K562 (cell line): ENCODE results near the gene CBLL1. TPM values are rescaled to one million over a fixed set of nuclear protein-coding genes. Genes with fewer than 3 reads are reported as not detected.

Source experiments
- ARID2 ChIP-seq: fragments of 450-650 bp; IDR thresholded peaks from 2 replicates; pipeline ENCODE4 v1.6.1; 2017; ENCODE audit warnings: antibody characterized with exemption, mild to moderate bottlenecking
- ATF6 ChIP-seq: sonication (generic); formaldehyde crosslinking; IDR thresholded peaks from 2 replicates; pipeline ENCODE4 v1.4.0; 2020; ENCODE audit warnings: mild to moderate bottlenecking, missing genetic modification reagents
- GTF2B ChIP-seq: IDR thresholded peaks from 2 replicates; pipeline ENCODE4 v1.6.1; 2011; ENCODE audit not compliant: insufficient read length; ENCODE audit errors: extremely low read depth
- NCOA1 ChIP-seq: fragments of 450-650 bp; IDR thresholded peaks from 2 replicates; pipeline ENCODE4 v1.6.1; 2016; ENCODE audit warnings: low read depth
- RBM25 ChIP-seq: fragments of 200-400 bp; formaldehyde crosslinking; IDR thresholded peaks from 2 replicates; pipeline ENCODE4 v1.6.1; 2018; ENCODE audit warnings: low read length, low read depth, moderate library complexity; ENCODE audit not compliant: severe bottlenecking
- SP1 ChIP-seq: sonication (generic); formaldehyde crosslinking; IDR thresholded peaks from 2 replicates; pipeline ENCODE4 v1.8.1; 2022; ENCODE audit warnings: mild to moderate bottlenecking, missing genetic modification reagents
- STAT6 ChIP-seq: sonication (generic); formaldehyde crosslinking; IDR thresholded peaks from 2 replicates; pipeline ENCODE4 v1.8.1; 2023; ENCODE audit warnings: mild to moderate bottlenecking, missing genetic modification reagents
- TAF1 ChIP-seq: IDR thresholded peaks from 2 replicates; pipeline ENCODE4 v1.6.1; 2011; ENCODE audit warnings: mild to moderate bottlenecking, low read length, moderate library complexity; ENCODE audit not compliant: insufficient read depth, control insufficient read depth, severe bottlenecking; ENCODE audit errors: extremely low read depth
- ZNF3 ChIP-seq: fragments of 250-450 bp; sonication (Bioruptor Pico); IDR thresholded peaks from 2 replicates; pipeline ENCODE4 v1.5.0; 2021; ENCODE audit warnings: mild to moderate bottlenecking, moderate library complexity
- ZSCAN32 ChIP-seq: fragments of 450-650 bp; formaldehyde crosslinking; IDR thresholded peaks from 2 replicates; pipeline ENCODE4 v1.4.0; 2020; ENCODE audit warnings: mild to moderate bottlenecking, moderate library complexity
- polyA plus RNA-seq, 8 experiments: library from polyadenylated mRNA; depleted of rRNA in 4 of 8; stranded (reverse) in 5 of 8; unstranded in 3 of 8; fragments of >200 nt; fragmentation: Nextera tagmentation in 2 of 8; fragmentation: Illumina TruSeq in 1 of 8; extraction: Ambion mirVana in 2 of 8; extraction: Trizol in 1 of 8; gene quantifications; 2 replicates each; pipeline versions ENCODE4 v1.2.1 to v1.2.3, GENCODE V29; 2011 to 2014; ENCODE audit warnings: inconsistent platforms in 1 of 8, missing spikeins in 1 of 8
- total RNA-seq, 7 experiments: library from RNA; depleted of rRNA in 6 of 7; stranded (reverse); fragments of >200 nt in 6 of 7; fragmentation: Illumina TruSeq in 2 of 7; extraction: Trizol in 2 of 7; gene quantifications; 2 replicates each; pipeline versions ENCODE4 v1.2.1 to v1.2.3, GENCODE V29; 2011 to 2021; ENCODE audit warnings: low replicate concordance in 1 of 7
- TF ChIP-seq, protein P1 (sequence below): fragments of 250-450 bp; sonication (Bioruptor Pico); IDR thresholded peaks from 2 replicates; pipeline ENCODE4 v1.5.0; 2021; ENCODE audit warnings: mild to moderate bottlenecking, moderate library complexity
- TF ChIP-seq, protein P2 (sequence below): fragments of 250-450 bp; sonication (Bioruptor Pico); IDR thresholded peaks from 2 replicates; pipeline ENCODE4 v1.8.0; 2021; ENCODE audit warnings: moderate library complexity, mild to moderate bottlenecking, inconsistent platforms
- TF ChIP-seq, protein P3 (sequence below): fragments of 450-650 bp; formaldehyde crosslinking; conservative IDR thresholded peaks from 2 replicates; pipeline ENCODE4 v1.4.0; 2022; ENCODE audit warnings: mild to moderate bottlenecking, missing genetic modification characterization
- TF ChIP-seq, protein P4 (sequence below): fragments of 450-650 bp; IDR thresholded peaks from 2 replicates; pipeline ENCODE4 v1.6.1; 2016; ENCODE audit warnings: mild to moderate bottlenecking

The CBLL1 gene
- total and polyA plus RNA-seq, 9 of the 15 experiments (the other 6 are each of a cell fraction or from before 2014, with no cell fraction given): 14.7 to 67.9 (median 35.4) TPM

GRCh38 chr7:107725138-107725740 lies 18.7 kb upstream of the CBLL1 start (continued):
- TF ChIP-seq, protein P1, sequence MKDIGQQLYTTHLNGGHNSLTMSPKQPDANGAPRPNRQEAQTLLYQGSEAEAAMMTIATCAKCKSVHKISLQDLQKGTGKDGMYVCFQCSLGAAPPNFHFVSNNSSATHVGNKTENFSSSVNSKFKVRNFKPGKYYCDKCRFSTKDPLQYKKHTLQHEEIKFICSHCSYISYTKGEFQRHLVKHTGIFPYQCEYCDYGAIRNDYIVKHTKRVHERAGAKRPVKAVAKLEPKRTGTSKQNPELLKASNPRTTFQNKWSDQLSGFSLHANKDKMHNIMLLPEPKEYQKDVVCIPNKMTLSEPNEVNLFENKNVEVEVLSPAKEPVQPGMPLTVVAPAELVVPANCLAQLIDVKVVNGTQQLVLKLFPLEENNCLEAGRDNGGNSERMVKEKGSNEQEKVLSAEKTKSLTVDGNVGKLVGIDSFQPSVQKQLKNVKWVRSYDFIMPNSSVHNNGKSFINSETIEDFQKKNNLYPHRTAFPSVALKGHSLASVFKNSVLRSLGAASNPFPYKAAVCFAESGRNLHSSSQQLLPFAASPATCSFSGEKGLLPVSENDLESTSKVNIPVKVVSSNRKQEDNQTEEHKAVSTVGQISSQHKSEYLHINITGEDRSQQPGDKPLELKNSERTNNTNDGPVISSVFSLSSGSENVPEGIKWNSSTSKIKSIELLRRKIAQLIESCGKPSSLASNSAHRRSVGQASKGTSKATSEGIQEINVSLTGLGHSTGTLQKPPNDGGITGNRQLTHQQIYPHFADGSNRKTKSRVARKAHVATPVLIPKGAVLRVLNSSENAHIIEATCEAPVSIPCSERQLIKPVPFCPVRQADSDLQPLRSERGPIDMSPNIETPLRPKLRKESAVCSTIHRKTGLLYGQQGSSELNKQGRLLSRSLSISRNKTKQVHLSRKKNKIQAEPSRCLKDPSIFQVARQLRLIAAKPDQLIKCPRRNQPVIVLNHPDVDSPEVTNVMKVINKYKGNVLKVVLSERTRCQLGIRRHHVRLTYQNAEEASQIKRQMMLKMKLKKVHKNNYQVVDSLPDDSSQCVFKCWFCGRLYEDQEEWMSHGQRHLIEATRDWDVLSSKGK (CRISPR knock-in tag): no peak
- TF ChIP-seq STAT6 (CRISPR knock-in tag): no peak
- TF ChIP-seq GTF2B: no peak
- TF ChIP-seq NCOA1: no peak
- TF ChIP-seq, protein P2, sequence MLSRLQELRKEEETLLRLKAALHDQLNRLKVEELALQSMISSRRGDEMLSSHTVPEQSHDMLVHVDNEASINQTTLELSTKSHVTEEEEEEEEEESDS (CRISPR knock-in tag): no peak
- TF ChIP-seq, protein P3, sequence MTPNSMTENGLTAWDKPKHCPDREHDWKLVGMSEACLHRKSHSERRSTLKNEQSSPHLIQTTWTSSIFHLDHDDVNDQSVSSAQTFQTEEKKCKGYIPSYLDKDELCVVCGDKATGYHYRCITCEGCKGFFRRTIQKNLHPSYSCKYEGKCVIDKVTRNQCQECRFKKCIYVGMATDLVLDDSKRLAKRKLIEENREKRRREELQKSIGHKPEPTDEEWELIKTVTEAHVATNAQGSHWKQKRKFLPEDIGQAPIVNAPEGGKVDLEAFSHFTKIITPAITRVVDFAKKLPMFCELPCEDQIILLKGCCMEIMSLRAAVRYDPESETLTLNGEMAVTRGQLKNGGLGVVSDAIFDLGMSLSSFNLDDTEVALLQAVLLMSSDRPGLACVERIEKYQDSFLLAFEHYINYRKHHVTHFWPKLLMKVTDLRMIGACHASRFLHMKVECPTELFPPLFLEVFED: no peak
- TF ChIP-seq TAF1: no peak
- no peak for TF ChIP-seq ATF6
- no peak for TF ChIP-seq SP1
- no peak for TF ChIP-seq ZNF3
- TF ChIP-seq, protein P4, sequence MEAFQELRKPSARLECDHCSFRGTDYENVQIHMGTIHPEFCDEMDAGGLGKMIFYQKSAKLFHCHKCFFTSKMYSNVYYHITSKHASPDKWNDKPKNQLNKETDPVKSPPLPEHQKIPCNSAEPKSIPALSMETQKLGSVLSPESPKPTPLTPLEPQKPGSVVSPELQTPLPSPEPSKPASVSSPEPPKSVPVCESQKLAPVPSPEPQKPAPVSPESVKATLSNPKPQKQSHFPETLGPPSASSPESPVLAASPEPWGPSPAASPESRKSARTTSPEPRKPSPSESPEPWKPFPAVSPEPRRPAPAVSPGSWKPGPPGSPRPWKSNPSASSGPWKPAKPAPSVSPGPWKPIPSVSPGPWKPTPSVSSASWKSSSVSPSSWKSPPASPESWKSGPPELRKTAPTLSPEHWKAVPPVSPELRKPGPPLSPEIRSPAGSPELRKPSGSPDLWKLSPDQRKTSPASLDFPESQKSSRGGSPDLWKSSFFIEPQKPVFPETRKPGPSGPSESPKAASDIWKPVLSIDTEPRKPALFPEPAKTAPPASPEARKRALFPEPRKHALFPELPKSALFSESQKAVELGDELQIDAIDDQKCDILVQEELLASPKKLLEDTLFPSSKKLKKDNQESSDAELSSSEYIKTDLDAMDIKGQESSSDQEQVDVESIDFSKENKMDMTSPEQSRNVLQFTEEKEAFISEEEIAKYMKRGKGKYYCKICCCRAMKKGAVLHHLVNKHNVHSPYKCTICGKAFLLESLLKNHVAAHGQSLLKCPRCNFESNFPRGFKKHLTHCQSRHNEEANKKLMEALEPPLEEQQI: no peak
- no peak for TF ChIP-seq RBM25
- TF ChIP-seq ZSCAN32: no peak
- TF ChIP-seq ARID2: no peak
